H1 (cell line): Measurements from ENCODE around the gene NME7. TPM values are rescaled to one million over a fixed set of nuclear protein-coding genes. Genes with fewer than 3 reads are reported as not detected.

ENCODE experiments used
- CTCF ChIA-PET: fragments of 300-600 bp; sonication (Branson Sonifier 250); formaldehyde crosslinking; loops from one replicate; lab custom pipeline; 2021; ENCODE audit not compliant: partially characterized antibody; lab: Charles Lee
- POLR2A ChIA-PET: fragments of 300-600 bp; sonication (Branson Sonifier 250); formaldehyde crosslinking; loops from one replicate; lab custom pipeline; 2021; ENCODE audit warnings: inconsistent platforms; ENCODE audit not compliant: partially characterized antibody; lab: Charles Lee
- DNase-seq, 2 experiments: peaks; one replicate each; pipeline versions ENCODE4 v3.0.0 to v3.0.0-alpha.2; 2010 to 2022; ENCODE audit warnings: low spot score in 2 of 2, low read depth in 1 of 2, mixed read lengths in 1 of 2
- FAIRE-seq: peaks from 2 replicates; lab custom pipeline; 2011; peaks lifted over from hg19 to GRCh38; lab: Jason Lieb, UNC
- H2AFZ ChIP-seq: 2 replicates; pipeline ENCODE4 v1.8.1; 2012; ENCODE audit warnings: low read length, inconsistent platforms
- H2AK5ac ChIP-seq: 2 replicates; pipeline ENCODE4 v1.6.1; 2013; ENCODE audit warnings: low read depth, low read length
- H2BK120ac ChIP-seq: replicated peaks from 2 replicates; pipeline ENCODE3; 2013; ENCODE audit warnings: low read depth, low read length, inconsistent platforms
- H2BK12ac ChIP-seq: 2 replicates; pipeline ENCODE4 v1.6.1; 2013; ENCODE audit warnings: low read depth, low read length
- H2BK15ac ChIP-seq: 2 replicates; pipeline ENCODE4 v1.6.1; 2013; ENCODE audit warnings: low read length
- H2BK20ac ChIP-seq: 2 replicates; pipeline ENCODE4 v1.6.1; 2013; ENCODE audit warnings: low read length
- H2BK5ac ChIP-seq: 2 replicates; pipeline ENCODE4 v1.6.1; 2013; ENCODE audit warnings: low read depth, low read length
- H3K14ac ChIP-seq: 2 replicates; pipeline ENCODE4 v1.6.1; 2013; ENCODE audit warnings: inconsistent platforms; ENCODE audit not compliant: insufficient read length
- H3K18ac ChIP-seq: 2 replicates; pipeline ENCODE4 v1.6.1; 2013; ENCODE audit warnings: low read length; ENCODE audit errors: extremely low read depth
- H3K23ac ChIP-seq: 2 replicates; pipeline ENCODE4 v1.6.1; 2013; ENCODE audit warnings: inconsistent platforms; ENCODE audit not compliant: insufficient read length
- H3K23me2 ChIP-seq: 2 replicates; pipeline ENCODE4 v1.6.1; 2013; ENCODE audit warnings: low read depth, low read length
- H3K27ac ChIP-seq: 2 replicates; pipeline ENCODE4 v1.6.1; 2011; ENCODE audit warnings: low read depth, low read length, inconsistent platforms
- H3K27me3 ChIP-seq, 4 experiments: replicated peaks in 1 of 4; 1 replicate in 1 of 4; 2 replicates in 3 of 4; pipeline versions ENCODE4 v1.6.1 to v1.8.1; 2011 to 2013; ENCODE audit warnings: low read length in 3 of 4, mild to moderate bottlenecking in 3 of 4, inconsistent platforms in 2 of 4, mixed read lengths in 2 of 4, moderate library complexity in 1 of 4; ENCODE audit not compliant: control insufficient read depth in 3 of 4, insufficient read depth in 3 of 4; ENCODE audit errors: extremely low read depth in 1 of 4
- H3K36me3 ChIP-seq, 4 experiments: 2 replicates each; pipeline versions ENCODE4 v1.6.1 to v1.8.1; 2011 to 2013; ENCODE audit warnings: mild to moderate bottlenecking in 4 of 4, low read length in 3 of 4, moderate library complexity in 2 of 4, control low read depth in 1 of 4, inconsistent platforms in 1 of 4; ENCODE audit not compliant: insufficient read depth in 4 of 4, control insufficient read depth in 2 of 4
- H3K4ac ChIP-seq: replicated peaks from 2 replicates; pipeline ENCODE3; 2013; ENCODE audit warnings: low read length, low read depth, mixed read lengths, inconsistent platforms; ENCODE audit not compliant: insufficient read length
- H3K4me1 ChIP-seq, 4 experiments: replicated peaks in 1 of 4; 1 replicate in 1 of 4; 2 replicates in 3 of 4; pipeline versions ENCODE4 v1.6.1 to v1.8.1; 2011 to 2013; ENCODE audit warnings: low read length in 3 of 4, inconsistent platforms in 2 of 4, mixed read lengths in 1 of 4; ENCODE audit not compliant: insufficient read depth in 4 of 4, control insufficient read depth in 3 of 4
- H3K4me2 ChIP-seq, 2 experiments: 2 replicates each; pipeline versions ENCODE4 v1.6.1 to v1.8.1; 2011 to 2013; ENCODE audit warnings: low read depth in 2 of 2, low read length in 2 of 2, control low read depth in 1 of 2, inconsistent platforms in 1 of 2, mild to moderate bottlenecking in 1 of 2; ENCODE audit not compliant: insufficient read depth in 1 of 2
- H3K4me3 ChIP-seq, 4 experiments: fragments of 200-600, 300-600 bp in 1 of 4; sonication (generic), shearing (Covaris generic), sonication (Bioruptor Twin) in 1 of 4; 2 replicates each; pipeline versions ENCODE4 v1.5.1 to v1.8.1; 2011 to 2016; ENCODE audit warnings: low read length in 4 of 4, low read depth in 3 of 4, control low read depth in 2 of 4, inconsistent platforms in 2 of 4, mild to moderate bottlenecking in 2 of 4, mixed read lengths in 1 of 4, moderate library complexity in 1 of 4; ENCODE audit not compliant: insufficient read depth in 2 of 4; ENCODE audit errors: extremely low read depth in 1 of 4
- H3K56ac ChIP-seq: replicated peaks from 2 replicates; pipeline ENCODE3; 2013; ENCODE audit warnings: low read depth, mild to moderate bottlenecking, mixed read lengths, low read length, inconsistent platforms; ENCODE audit not compliant: insufficient read length
- H3K79me1 ChIP-seq: 2 replicates; pipeline ENCODE4 v1.6.1; 2013; ENCODE audit warnings: low read depth, low read length, control low read depth
- H3K79me2 ChIP-seq, 2 experiments: 2 replicates each; pipeline versions ENCODE4 v1.6.1 to v1.8.1; 2012 to 2013; ENCODE audit warnings: low read length in 2 of 2, mild to moderate bottlenecking in 2 of 2, inconsistent platforms in 1 of 2; ENCODE audit not compliant: insufficient read depth in 2 of 2, control insufficient read depth in 1 of 2
- H3K9ac ChIP-seq, 4 experiments: replicated peaks in 1 of 4; 1 replicate in 1 of 4; 2 replicates in 3 of 4; pipeline versions ENCODE4 v1.6.1 to v1.8.1; 2011 to 2013; ENCODE audit warnings: low read depth in 3 of 4, low read length in 3 of 4, control low read depth in 2 of 4, mild to moderate bottlenecking in 2 of 4, moderate library complexity in 2 of 4, inconsistent platforms in 1 of 4; ENCODE audit errors: extremely low read depth in 1 of 4
- H3K9me3 ChIP-seq, 2 experiments: 2 replicates each; pipeline versions ENCODE4 v1.6.1 to v1.8.1; 2012 to 2013; ENCODE audit warnings: mild to moderate bottlenecking in 2 of 2, moderate library complexity in 2 of 2, control low read depth in 1 of 2, inconsistent platforms in 1 of 2, low read depth in 1 of 2, low read length in 1 of 2, mixed read lengths in 1 of 2; ENCODE audit not compliant: insufficient read depth in 2 of 2
- H4K20me1 ChIP-seq, 2 experiments: replicated peaks in 1 of 2; 2 replicates each; pipeline versions ENCODE3 to v1.8.1; 2011 to 2013; ENCODE audit warnings: inconsistent platforms in 2 of 2, low read length in 2 of 2, mild to moderate bottlenecking in 1 of 2; ENCODE audit not compliant: insufficient read depth in 2 of 2, control insufficient read depth in 1 of 2
- H4K5ac ChIP-seq: 2 replicates; pipeline ENCODE4 v1.6.1; 2013; ENCODE audit warnings: low read length, low read depth, mixed read lengths, inconsistent platforms; ENCODE audit not compliant: insufficient read length
- H4K8ac ChIP-seq: 2 replicates; pipeline ENCODE4 v1.8.0; 2013; ENCODE audit warnings: mild to moderate bottlenecking, moderate library complexity, low read length, inconsistent platforms; ENCODE audit not compliant: insufficient read depth; ENCODE audit errors: extremely low read depth
- H4K91ac ChIP-seq: replicated peaks from 2 replicates; pipeline ENCODE3; 2013; ENCODE audit warnings: low read length, mixed read lengths, inconsistent platforms; ENCODE audit not compliant: insufficient read length
- BCL11A ChIP-seq, 2 experiments: IDR thresholded peaks; one replicate each; pipeline ENCODE4 v1.6.1; 2011; ENCODE audit warnings: low read depth in 2 of 2, low read length in 2 of 2, mild to moderate bottlenecking in 2 of 2
- BRCA1 ChIP-seq: IDR thresholded peaks from 2 replicates; pipeline ENCODE4 v1.6.1; 2012; ENCODE audit warnings: low read depth, low read length, improper control_type of control experiment
- CBX8 ChIP-seq: fragments of 300-800, 300-1000 bp; sonication (generic); IDR thresholded peaks from 2 replicates; pipeline ENCODE4 v1.7.1; 2016; ENCODE audit warnings: low read depth, low read length, borderline replicate concordance
- CEBPB ChIP-seq: IDR thresholded peaks from 2 replicates; pipeline ENCODE4 v1.6.1; 2012; ENCODE audit warnings: low read depth, low read length
- CREB1 ChIP-seq: IDR thresholded peaks from 2 replicates; pipeline ENCODE4 v1.6.1; 2012; ENCODE audit warnings: inconsistent platforms
- CTBP2 ChIP-seq: IDR thresholded peaks from 2 replicates; pipeline ENCODE4 v1.7.0; 2011; ENCODE audit warnings: borderline replicate concordance, mild to moderate bottlenecking, moderate library complexity, mixed read lengths, low read length; ENCODE audit not compliant: insufficient read depth, insufficient read length
- FOSL1 ChIP-seq: IDR thresholded peaks from 2 replicates; pipeline ENCODE4 v1.6.1; 2011; ENCODE audit warnings: mild to moderate bottlenecking, low read depth, low read length, moderate library complexity; ENCODE audit not compliant: insufficient read depth
- KDM1A ChIP-seq: fragments of 200-600, 300-600 bp; sonication (generic); IDR thresholded peaks from 2 replicates; pipeline ENCODE4 v1.7.1; 2016; ENCODE audit warnings: mild to moderate bottlenecking, low read length, borderline replicate concordance
- KDM4A ChIP-seq: IDR thresholded peaks from one replicate; pipeline ENCODE4 v1.7.1; 2012; ENCODE audit warnings: low read depth, mild to moderate bottlenecking, moderate library complexity, low read length, inconsistent platforms; ENCODE audit not compliant: severe bottlenecking
- KDM5A ChIP-seq: fragments of 200-600 bp; IDR thresholded peaks from 2 replicates; pipeline ENCODE4 v1.7.1; 2012; ENCODE audit warnings: mild to moderate bottlenecking, low read length, inconsistent platforms, mixed read lengths
- POLR2A ChIP-seq, 2 experiments: IDR thresholded peaks; 1 replicate in 1 of 2; 2 replicates in 1 of 2; pipeline ENCODE4 v1.6.1; 2011; ENCODE audit warnings: low read depth in 2 of 2, low read length in 2 of 2, mild to moderate bottlenecking in 2 of 2; ENCODE audit errors: control extremely low read depth in 1 of 2
- POU5F1 ChIP-seq: IDR thresholded peaks from 2 replicates; pipeline ENCODE4 v1.6.1; 2011; ENCODE audit warnings: low read depth, mild to moderate bottlenecking, low read length, moderate library complexity
- RNF2 ChIP-seq: fragments of 200-900, 300-1000 bp; sonication (generic); IDR thresholded peaks from 2 replicates; pipeline ENCODE4 v1.7.1; 2016; ENCODE audit warnings: borderline replicate concordance, low read depth, mild to moderate bottlenecking, antibody characterized with exemption, low read length; ENCODE audit not compliant: poor library complexity, severe bottlenecking; ENCODE audit errors: missing control alignments
- SIN3A ChIP-seq, 2 experiments: IDR thresholded peaks in 1 of 2; conservative IDR thresholded peaks in 1 of 2; 2 replicates each; pipeline ENCODE4 v1.6.1; 2011 to 2012; ENCODE audit warnings: low read length in 2 of 2, improper control_type of control experiment in 1 of 2, low read depth in 1 of 2, mild to moderate bottlenecking in 1 of 2
- WGBS, 2 experiments: shearing (Covaris generic) in 1 of 2; methylation state at CpG; one replicate each; pipeline versions ENCODE4 v1.1.6 to v1.1.7; 2013 to 2015; ENCODE audit warnings: low lambda C conversion rate in 2 of 2, mixed read lengths in 2 of 2, inconsistent platforms in 1 of 2, low coverage in 1 of 2, missing lambda C conversion rate in 1 of 2; ENCODE audit not compliant: insufficient replicate concordance in 2 of 2, insufficient coverage in 1 of 2, insufficient read length in 1 of 2; ENCODE audit errors: extremely low coverage in 1 of 2, missing lambda C conversion rate in 1 of 2; 5-methylcytosine and 5-hydroxymethylcytosine counted together
- polyA plus RNA-seq, 7 experiments: library from polyadenylated mRNA; depleted of rRNA in 3 of 7; stranded (reverse) in 5 of 7; unstranded in 2 of 7; fragments of >200 nt in 5 of 7; fragments of 200-250 nt in 2 of 7; gene quantifications; 1 replicate in 5 of 7; 2 replicates in 1 of 7; 4 replicates in 1 of 7; pipeline versions ENCODE4 v1.2.1 to v1.2.3, GENCODE V29; 2011 to 2013; ENCODE audit warnings: missing spikeins in 2 of 7, mixed read lengths in 2 of 7
- total RNA-seq: library from RNA; stranded (reverse); fragmentation: NEBNext Ultra II Directional; extraction: Animal tissue kit (Norgen Biotek cat#: 25700); gene quantifications from 2 replicates; pipeline ENCODE4 v1.2.1, GENCODE V29; 2021

The NME7 gene
- total and polyA plus RNA-seq, 2 of the 8 experiments (the other 6 are each of a cell fraction or from before 2014, with no cell fraction given), result 11.6 to 28.5 TPM

GRCh38 chr1:169119405-169119804, 248.2 kb downstream of the NME7 start:
- Histone ChIP-seq H3K14ac (no peak overlapping the region), H3K27ac (no peak overlapping the region), H2AK5ac (no peak overlapping the region), H3K79me2 (peaks cover 0 to 61% of the 10 kb centered on the region in 2 experiments; a peak in 2 of 4 replicates), H4K5ac (no peak overlapping the region), H3K18ac (no peak overlapping the region), H4K20me1 (peaks cover 3 to 8% of the 10 kb centered on the region in 2 experiments), H3K9me3 (no peaks in the 10 kb centered on the region), H2BK20ac (no peak overlapping the region), H2BK12ac (no peak overlapping the region), H2AFZ (no peak overlapping the region), H3K9ac (no peak overlapping the region), H3K4me1 (peaks cover 2 to 5% (median 3%) of the 10 kb centered on the region in 4 experiments; a peak in 6 of 7 replicates), H2BK5ac (no peak overlapping the region), H3K23ac (no peak overlapping the region), H3K23me2 (no peaks in the 10 kb centered on the region; the same call in 1 of the 2 replicates), H3K4me3 (no peak overlapping the region), H3K36me3 (peaks cover 0 to 24% (median 9%) of the 10 kb centered on the region in 4 experiments; a peak in 4 of 8 replicates), H2BK15ac (no peak overlapping the region), H3K79me1 (peaks cover 7% of the 10 kb centered on the region; the same call in 1 of the 2 replicates), H4K91ac (no peak overlapping the region), H2BK120ac (no peak overlapping the region), H3K27me3 (no peaks in the 10 kb centered on the region), H3K4ac (no peak overlapping the region), H4K8ac (no peak overlapping the region), H3K4me2 (no peak overlapping the region), H3K56ac (no peak overlapping the region)
- FAIRE-seq, result no peak
- WGBS, 2 experiments, result 88% methylated on average over 5 of the region's 5 CpGs; no CpG with 5 or more reads in 1 of the 2 experiments
- POLR2A ChIA-PET, result interaction anchor here (1.1 to 1.7 kb wide), 3 partner anchors 8 to 14 kb away, joined by 5 to 6 read pairs (median 5); no protein-coding TSS in a partner anchor
- CTCF ChIA-PET, result interaction anchor here (1.2 to 1.7 kb wide), 4 partner anchors 15 to 483 kb away, joined by 3 to 5 read pairs (median 4); no protein-coding TSS in a partner anchor
- no peak for DNase-seq
- TF ChIP-seq CBX8 (no peak), BRCA1 (no peak), KDM5A (no peak), POU5F1 (no peak), SIN3A (conservative IDR thresholded peaks at IDR 0.05 in 1 of 2, IDR thresholded peaks at IDR 0.05 in 1 of 2; ENCODE audit: low read depth in 1 of 2, low read length in 2 of 2) (no peak), POLR2A (IDR thresholded peaks at IDR 0.05; ENCODE audit: control extremely low read depth in 1 of 2, low read depth in 2 of 2, low read length in 2 of 2) (no peak), CREB1 (no peak), CTBP2 (no peak), RNF2 (no peak), CEBPB (no peak), KDM1A (no peak), BCL11A (IDR thresholded peaks at IDR 0.05; ENCODE audit: low read depth in 2 of 2, low read length in 2 of 2) (no peak), FOSL1 (no peak), KDM4A (no peak)
